HCT116 (cell line): ENCODE measurements around the gene SEMA6B. TPM values are rescaled to one million over a fixed set of nuclear protein-coding genes. Genes with fewer than 3 reads are reported as not detected.

ENCODE experiments used
- ATAC-seq: fragments of 200-7000 bp; cut with Tn5 transposase; 2 replicates; pipeline ENCODE4 v1.9.1; 2020; ENCODE audit warnings: mild to moderate bottlenecking, moderate library complexity
- BruUV-seq: library from RNA; stranded (reverse); fragments of 400-500 nt; replicated peaks from 2 replicates; lab custom pipeline; 2021; lab: Mats Ljungman, UMichigan
- CTCF ChIA-PET: fragments of 300-600 bp; sonication (Branson Sonifier 250); formaldehyde crosslinking; loops from one replicate; lab custom pipeline; 2021; ENCODE audit warnings: antibody characterized with exemption; lab: Charles Lee
- POLR2A ChIA-PET: fragments of 300-600, 350-600 bp; sonication (Branson Sonifier 250); formaldehyde crosslinking; loops from one replicate; lab custom pipeline; 2021; ENCODE audit warnings: antibody characterized with exemption; lab: Charles Lee
- RAD21 ChIA-PET, 2 experiments: fragments of 300-600 bp; sonication (Branson Sonifier 250); formaldehyde crosslinking; loops; one replicate each; lab custom pipeline; 2023; ENCODE audit warnings: low total read pairs in 2 of 2; ENCODE audit not compliant: uncharacterized antibody in 2 of 2, unreplicated experiment in 2 of 2, low non-redundant PET in 1 of 2; lab: Charles Lee
- DNase-seq: peaks from one replicate; pipeline ENCODE4 v3.0.0-alpha.2; 2010; ENCODE audit warnings: low read depth, low spot score
- H2AFZ ChIP-seq: fragments of 200-600 bp; shearing (Covaris generic), sonication (generic); 2 replicates; pipeline ENCODE4 v1.6.1; 2017; ENCODE audit warnings: low read depth, mixed run types, mixed read lengths, antibody characterized with exemption, low read length; ENCODE audit not compliant: poor library complexity, severe bottlenecking
- H3K27ac ChIP-seq: 2 replicates; pipeline ENCODE4 v1.5.1; 2012; ENCODE audit warnings: low read depth, low read length
- H3K27me3 ChIP-seq: fragments of 200-600 bp; sonication (generic); 2 replicates; pipeline ENCODE4 v1.6.1; 2016; ENCODE audit warnings: mixed run types, low read length, mixed read lengths; ENCODE audit not compliant: insufficient read depth
- H3K36me3 ChIP-seq, 2 experiments: fragments of 200-500 bp in 1 of 2; fragments of 200-600 bp in 1 of 2; sonication (Bioruptor generic) in 1 of 2; sonication (generic) in 1 of 2; 2 replicates each; pipeline versions ENCODE4 v1.5.1 to v1.6.1; 2014 to 2016; ENCODE audit warnings: low read length in 2 of 2, inconsistent platforms in 1 of 2, mixed read lengths in 1 of 2, mixed run types in 1 of 2; ENCODE audit not compliant: insufficient read depth in 2 of 2, control insufficient read depth in 1 of 2
- H3K4me1 ChIP-seq, 2 experiments: fragments of 200-600 bp in 1 of 2; sonication (generic) in 1 of 2; 2 replicates each; pipeline versions ENCODE4 v1.5.1 to v1.6.1; 2012 to 2017; ENCODE audit warnings: low read length in 2 of 2, inconsistent platforms in 1 of 2, mild to moderate bottlenecking in 1 of 2, mixed read lengths in 1 of 2, mixed run types in 1 of 2, moderate library complexity in 1 of 2; ENCODE audit not compliant: insufficient read depth in 2 of 2, control insufficient read depth in 1 of 2
- H3K4me2 ChIP-seq: fragments of 200-600 bp; sonication (generic); 2 replicates; pipeline ENCODE4 v1.6.1; 2017; ENCODE audit warnings: mixed run types, low read length, mixed read lengths
- H3K4me3 ChIP-seq, 2 experiments: fragments of 200-600 bp in 1 of 2; sonication (generic) in 1 of 2; replicated peaks in 1 of 2; 2 replicates each; pipeline ENCODE4 v1.5.1; 2011 to 2016; ENCODE audit warnings: low read length in 2 of 2, control low read depth in 1 of 2, low read depth in 1 of 2, mild to moderate bottlenecking in 1 of 2, mixed read lengths in 1 of 2, mixed run types in 1 of 2
- H3K79me2 ChIP-seq: fragments of 200-600 bp; sonication (generic); 2 replicates; pipeline ENCODE4 v1.6.1; 2017; ENCODE audit warnings: mild to moderate bottlenecking, mixed run types, low read length, moderate library complexity, mixed read lengths; ENCODE audit not compliant: insufficient read depth
- H3K9ac ChIP-seq: fragments of 200-600 bp; sonication (generic); 2 replicates; pipeline ENCODE4 v1.6.1; 2016; ENCODE audit warnings: low read length, mixed read lengths
- H3K9me2 ChIP-seq: fragments of 200-600 bp; sonication (generic), shearing (Covaris generic); 2 replicates; pipeline ENCODE4 v1.6.1; 2017; ENCODE audit warnings: mixed run types, mild to moderate bottlenecking, moderate library complexity; ENCODE audit not compliant: insufficient read depth
- H3K9me3 ChIP-seq, 2 experiments: fragments of 200-500 bp in 1 of 2; fragments of 200-600 bp in 1 of 2; sonication (Bioruptor generic) in 1 of 2; sonication (generic) in 1 of 2; 2 replicates each; pipeline ENCODE4 v1.6.1; 2014 to 2017; ENCODE audit warnings: low read length in 2 of 2, mixed read lengths in 2 of 2, inconsistent platforms in 1 of 2, low read depth in 1 of 2, mild to moderate bottlenecking in 1 of 2, mixed run types in 1 of 2, moderate library complexity in 1 of 2; ENCODE audit not compliant: control insufficient read depth in 1 of 2, insufficient read depth in 1 of 2
- H4K20me1 ChIP-seq: fragments of 200-600 bp; sonication (generic), shearing (Covaris generic); 2 replicates; pipeline ENCODE4 v1.6.1; 2017; ENCODE audit warnings: mixed run types, mild to moderate bottlenecking, moderate library complexity; ENCODE audit not compliant: insufficient read depth
- CBX3 ChIP-seq: IDR thresholded peaks from 2 replicates; pipeline ENCODE4 v1.6.1; 2012; ENCODE audit warnings: low read depth
- EGR1 ChIP-seq: IDR thresholded peaks from 2 replicates; pipeline ENCODE4 v1.6.1; 2012; ENCODE audit warnings: low read depth
- EZH2 ChIP-seq: fragments of 200-600 bp; sonication (generic); IDR thresholded peaks from 2 replicates; pipeline ENCODE4 v1.6.1; 2017; ENCODE audit warnings: antibody characterized with exemption, mixed run types
- FOSL1 ChIP-seq: IDR thresholded peaks from 2 replicates; pipeline ENCODE4 v1.6.1; 2012; ENCODE audit warnings: low read depth
- JUND ChIP-seq: IDR thresholded peaks from 2 replicates; pipeline ENCODE4 v1.6.1; 2012
- POLR2AphosphoS5 ChIP-seq: IDR thresholded peaks from 2 replicates; pipeline ENCODE4 v1.6.1; 2011; ENCODE audit warnings: mild to moderate bottlenecking, low read depth, low read length, moderate library complexity
- REST ChIP-seq: IDR thresholded peaks from 2 replicates; pipeline ENCODE4 v1.6.1; 2012; ENCODE audit warnings: low read depth
- SIN3A ChIP-seq: IDR thresholded peaks from 2 replicates; pipeline ENCODE4 v1.6.1; 2012; ENCODE audit warnings: low read depth
- SP1 ChIP-seq: IDR thresholded peaks from 2 replicates; pipeline ENCODE4 v1.6.1; 2012; ENCODE audit warnings: low read depth
- SRF ChIP-seq: IDR thresholded peaks from 2 replicates; pipeline ENCODE4 v1.6.1; 2012; ENCODE audit warnings: low read depth
- TCF7L2 ChIP-seq: IDR thresholded peaks from 2 replicates; pipeline ENCODE4 v1.7.0; 2011; ENCODE audit warnings: borderline replicate concordance, inconsistent platforms; ENCODE audit not compliant: insufficient read depth, insufficient read length; ENCODE audit errors: extremely low read depth
- intact Hi-C: fragments of 100-400 bp; cut with micrococcal nuclease; formaldehyde crosslinking; loops from 2 replicates; pipeline ENCODE4 v1.10.0; 2022
- total RNA-seq: library from RNA; stranded (reverse); gene quantifications from one replicate; pipeline ENCODE4 v1.2.1, GENCODE V29; 2021; ENCODE audit not compliant: unreplicated experiment
- TF ChIP-seq, protein P1 (sequence below): IDR thresholded peaks from 2 replicates; pipeline ENCODE4 v1.6.1; 2012
- TF ChIP-seq, protein P2 (sequence below): IDR thresholded peaks from 2 replicates; pipeline ENCODE4 v1.6.1; 2012
- TF ChIP-seq, protein P3 (sequence below), 3 experiments: fragments of 200-600 bp in 1 of 3; sonication (generic) in 1 of 3; IDR thresholded peaks in 2 of 3; conservative IDR thresholded peaks in 1 of 3; 2 replicates each; pipeline ENCODE4 v1.5.1; 2012 to 2017; ENCODE audit warnings: low read depth in 2 of 3, low read length in 2 of 3, antibody characterized with exemption in 1 of 3, borderline replicate concordance in 1 of 3, control low read depth in 1 of 3, mild to moderate bottlenecking in 1 of 3, mixed read lengths in 1 of 3, mixed run types in 1 of 3, moderate library complexity in 1 of 3; ENCODE audit not compliant: insufficient read depth in 1 of 3

The SEMA6B gene
- total RNA-seq, 1 experiment from 2014 or later: 58.4 TPM

DNA sequence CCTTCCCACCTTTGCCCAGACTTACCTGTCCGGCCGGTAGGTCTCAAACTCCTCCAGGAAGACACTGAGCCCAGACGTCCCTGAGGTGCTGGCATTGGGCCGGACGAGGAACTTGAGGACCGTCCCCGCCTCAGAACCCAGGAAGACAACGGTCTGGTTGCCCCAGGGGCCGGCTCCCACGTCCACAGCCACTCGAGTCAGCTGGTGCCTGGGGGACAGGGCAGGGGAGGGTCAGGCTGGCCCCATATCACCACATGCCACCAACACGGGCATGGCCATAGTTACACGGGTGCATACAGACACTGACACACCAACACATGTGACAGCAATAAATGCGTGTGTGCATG lies 11.3 kb downstream of the SEMA6B start:
- RAD21 ChIA-PET: no interaction called here
- H3K27me3 ChIP-seq: no peaks in the 10 kb centered on the region
- TF ChIP-seq SRF (no peak), EGR1 (no peak), REST (no peak), POLR2AphosphoS5 (no peak), SP1 (no peak), FOSL1 (no peak), CBX3 (no peak), SIN3A (no peak), EZH2 (no peak), TCF7L2 (no peak), JUND (no peak)
- TF ChIP-seq, protein P1, sequence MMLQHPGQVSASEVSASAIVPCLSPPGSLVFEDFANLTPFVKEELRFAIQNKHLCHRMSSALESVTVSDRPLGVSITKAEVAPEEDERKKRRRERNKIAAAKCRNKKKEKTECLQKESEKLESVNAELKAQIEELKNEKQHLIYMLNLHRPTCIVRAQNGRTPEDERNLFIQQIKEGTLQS: no peak
- TF ChIP-seq, protein P2, sequence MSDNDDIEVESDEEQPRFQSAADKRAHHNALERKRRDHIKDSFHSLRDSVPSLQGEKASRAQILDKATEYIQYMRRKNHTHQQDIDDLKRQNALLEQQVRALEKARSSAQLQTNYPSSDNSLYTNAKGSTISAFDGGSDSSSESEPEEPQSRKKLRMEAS: no peak
- TF ChIP-seq, protein P3, sequence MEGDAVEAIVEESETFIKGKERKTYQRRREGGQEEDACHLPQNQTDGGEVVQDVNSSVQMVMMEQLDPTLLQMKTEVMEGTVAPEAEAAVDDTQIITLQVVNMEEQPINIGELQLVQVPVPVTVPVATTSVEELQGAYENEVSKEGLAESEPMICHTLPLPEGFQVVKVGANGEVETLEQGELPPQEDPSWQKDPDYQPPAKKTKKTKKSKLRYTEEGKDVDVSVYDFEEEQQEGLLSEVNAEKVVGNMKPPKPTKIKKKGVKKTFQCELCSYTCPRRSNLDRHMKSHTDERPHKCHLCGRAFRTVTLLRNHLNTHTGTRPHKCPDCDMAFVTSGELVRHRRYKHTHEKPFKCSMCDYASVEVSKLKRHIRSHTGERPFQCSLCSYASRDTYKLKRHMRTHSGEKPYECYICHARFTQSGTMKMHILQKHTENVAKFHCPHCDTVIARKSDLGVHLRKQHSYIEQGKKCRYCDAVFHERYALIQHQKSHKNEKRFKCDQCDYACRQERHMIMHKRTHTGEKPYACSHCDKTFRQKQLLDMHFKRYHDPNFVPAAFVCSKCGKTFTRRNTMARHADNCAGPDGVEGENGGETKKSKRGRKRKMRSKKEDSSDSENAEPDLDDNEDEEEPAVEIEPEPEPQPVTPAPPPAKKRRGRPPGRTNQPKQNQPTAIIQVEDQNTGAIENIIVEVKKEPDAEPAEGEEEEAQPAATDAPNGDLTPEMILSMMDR (IDR thresholded peaks at IDR 0.05 in 2 of 3, conservative IDR thresholded peaks at IDR 0.05 in 1 of 3; ENCODE audit: borderline replicate concordance in 1 of 3, insufficient read depth in 1 of 3, low read depth in 2 of 3, low read length in 2 of 3): no peak

More for the DNA sequence above, 11.3 kb downstream of the SEMA6B start:
- Histone ChIP-seq H3K9me2 (no peaks in the 10 kb centered on the region), H2AFZ (no peak overlapping the region), H3K79me2 (no peaks in the 10 kb centered on the region), H3K4me3 (no peak overlapping the region), H3K4me1 (no peaks in the 10 kb centered on the region), H3K27ac (no peak overlapping the region), H3K4me2 (no peak overlapping the region), H3K9ac (no peak overlapping the region), H4K20me1 (no peaks in the 10 kb centered on the region), H3K36me3 (peaks cover 13 to 34% of the 10 kb centered on the region in 2 experiments), H3K9me3 (no peaks in the 10 kb centered on the region)
- BruUV-seq: no TSS peak
- DNase-seq (no peak), ATAC-seq (no peak)
- POLR2A ChIA-PET: no interaction called here
- intact Hi-C loops: no loop called here
- CTCF ChIA-PET: interaction anchor here (1.1 kb wide), 1 partner anchor 13 kb away, joined by 3 read pairs; the partner anchor contains the start of gene PLIN5
